A549 (cell line): Measurements from ENCODE around the gene LBR.

Experiments
- JUN ChIP-seq, 2 experiments: fragments of >200 bp; sonication (Bioruptor Twin); formaldehyde crosslinking; IDR thresholded peaks; 2 replicates in 1 of 2; 3 replicates in 1 of 2; pipeline ENCODE4 v1.6.1; 2016 to 2017
- PHF8 ChIP-seq: fragments of 200-600 bp; sonication (generic); IDR thresholded peaks from 2 replicates; pipeline ENCODE4 v1.6.1; 2016; ENCODE audit warnings: low read depth, mild to moderate bottlenecking, antibody characterized with exemption, moderate library complexity, borderline replicate concordance
- POLR2A ChIP-seq: IDR thresholded peaks from 2 replicates; pipeline ENCODE4 v1.6.1; 2012; ENCODE audit warnings: mild to moderate bottlenecking, low read length
- RAD21 ChIP-seq, 2 experiments: fragments of >200 bp in 1 of 2; sonication (Bioruptor Twin) in 1 of 2; formaldehyde crosslinking in 1 of 2; IDR thresholded peaks in 1 of 2; conservative IDR thresholded peaks in 1 of 2; 2 replicates in 1 of 2; 3 replicates in 1 of 2; pipeline ENCODE4 v1.6.1; 2012 to 2018; ENCODE audit warnings: inconsistent platforms in 1 of 2
- SMC3 ChIP-seq: fragments of >200 bp; sonication (Bioruptor Twin); formaldehyde crosslinking; IDR thresholded peaks from 3 replicates; pipeline ENCODE4 v1.6.1; 2018; ENCODE audit warnings: inconsistent platforms
- TF ChIP-seq, protein P1 (sequence below): fragments of >200 bp; sonication (Bioruptor Twin); formaldehyde crosslinking; IDR thresholded peaks from 3 replicates; pipeline ENCODE4 v1.5.1; 2016
- TF ChIP-seq, protein P2 (sequence below): fragments of >200 bp; sonication (Bioruptor Twin); formaldehyde crosslinking; IDR thresholded peaks from 3 replicates; pipeline ENCODE4 v1.6.1; 2016

DNA sequence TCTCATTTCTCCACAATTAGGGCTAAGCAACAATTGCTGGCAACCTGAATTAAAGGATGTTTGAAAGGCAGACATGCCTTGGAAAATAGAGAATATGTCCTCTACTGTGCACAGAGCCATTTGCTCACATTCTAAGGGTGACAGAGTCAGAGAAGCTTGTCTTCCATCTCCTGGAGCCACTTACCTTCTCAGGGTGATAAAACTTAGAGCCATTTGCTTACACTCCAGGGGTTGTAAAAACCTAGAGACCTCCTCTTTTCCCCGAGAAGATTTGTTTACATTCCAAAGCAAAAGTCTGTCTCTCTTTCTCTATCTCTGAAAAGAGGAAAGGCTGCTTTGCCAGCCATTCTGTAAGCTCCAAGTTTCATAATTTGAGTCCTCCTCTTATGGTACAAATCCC is 61.3 kb downstream of the LBR start:
- TF ChIP-seq JUN (IDR thresholded peaks at IDR 0.05) = no peak
- TF ChIP-seq POLR2A = no peak
- TF ChIP-seq PHF8 = no peak
- TF ChIP-seq, protein P1, sequence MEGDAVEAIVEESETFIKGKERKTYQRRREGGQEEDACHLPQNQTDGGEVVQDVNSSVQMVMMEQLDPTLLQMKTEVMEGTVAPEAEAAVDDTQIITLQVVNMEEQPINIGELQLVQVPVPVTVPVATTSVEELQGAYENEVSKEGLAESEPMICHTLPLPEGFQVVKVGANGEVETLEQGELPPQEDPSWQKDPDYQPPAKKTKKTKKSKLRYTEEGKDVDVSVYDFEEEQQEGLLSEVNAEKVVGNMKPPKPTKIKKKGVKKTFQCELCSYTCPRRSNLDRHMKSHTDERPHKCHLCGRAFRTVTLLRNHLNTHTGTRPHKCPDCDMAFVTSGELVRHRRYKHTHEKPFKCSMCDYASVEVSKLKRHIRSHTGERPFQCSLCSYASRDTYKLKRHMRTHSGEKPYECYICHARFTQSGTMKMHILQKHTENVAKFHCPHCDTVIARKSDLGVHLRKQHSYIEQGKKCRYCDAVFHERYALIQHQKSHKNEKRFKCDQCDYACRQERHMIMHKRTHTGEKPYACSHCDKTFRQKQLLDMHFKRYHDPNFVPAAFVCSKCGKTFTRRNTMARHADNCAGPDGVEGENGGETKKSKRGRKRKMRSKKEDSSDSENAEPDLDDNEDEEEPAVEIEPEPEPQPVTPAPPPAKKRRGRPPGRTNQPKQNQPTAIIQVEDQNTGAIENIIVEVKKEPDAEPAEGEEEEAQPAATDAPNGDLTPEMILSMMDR = no peak
- TF ChIP-seq RAD21 (conservative IDR thresholded peaks at IDR 0.05 in 1 of 2, IDR thresholded peaks at IDR 0.05 in 1 of 2) = no peak
- TF ChIP-seq, protein P2, sequence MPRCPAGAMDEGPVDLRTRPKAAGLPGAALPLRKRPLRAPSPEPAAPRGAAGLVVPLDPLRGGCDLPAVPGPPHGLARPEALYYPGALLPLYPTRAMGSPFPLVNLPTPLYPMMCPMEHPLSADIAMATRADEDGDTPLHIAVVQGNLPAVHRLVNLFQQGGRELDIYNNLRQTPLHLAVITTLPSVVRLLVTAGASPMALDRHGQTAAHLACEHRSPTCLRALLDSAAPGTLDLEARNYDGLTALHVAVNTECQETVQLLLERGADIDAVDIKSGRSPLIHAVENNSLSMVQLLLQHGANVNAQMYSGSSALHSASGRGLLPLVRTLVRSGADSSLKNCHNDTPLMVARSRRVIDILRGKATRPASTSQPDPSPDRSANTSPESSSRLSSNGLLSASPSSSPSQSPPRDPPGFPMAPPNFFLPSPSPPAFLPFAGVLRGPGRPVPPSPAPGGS = no peak
- TF ChIP-seq SMC3 = no peak
